Measurements from ENCODE around the gene CLEC16A.

The CLEC16A gene

GRCh38 chr16:11067266-11067665 lies 122.9 kb downstream of the CLEC16A start:
- DNase-seq = no peak

GRCh38 chr16:11067697-11068141 lies 123.4 kb downstream of the CLEC16A start:
- no peak for DNase-seq

GRCh38 chr16:11071829-11072228 lies 127.5 kb downstream of the CLEC16A start:
- DNase-seq = no peak

GRCh38 chr16:11072420-11073153 lies 128.2 kb downstream of the CLEC16A start:
- DNase-seq = no peak

GRCh38 chr16:11073407-11073999 lies 129.1 kb downstream of the CLEC16A start:
- DNase-seq = no peak

DNA sequence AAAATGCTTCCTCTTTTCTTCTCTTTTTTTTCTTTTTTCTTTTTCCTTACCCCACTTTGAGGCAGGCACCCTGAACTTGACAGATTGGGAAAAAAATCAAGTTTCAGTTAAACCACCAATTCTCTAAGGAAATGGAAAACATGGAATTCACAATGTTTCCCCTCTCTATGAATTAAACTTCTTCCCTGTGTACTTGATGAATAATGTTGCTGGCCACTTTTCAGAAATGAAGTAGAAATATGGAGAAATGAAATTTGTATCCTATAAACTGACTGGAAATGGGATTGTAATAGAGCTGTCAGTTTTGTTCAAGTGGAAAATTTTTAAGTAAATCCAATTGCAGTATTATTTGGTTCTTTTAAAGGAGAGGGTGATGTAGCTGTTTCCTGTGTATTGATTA lies 129.8 kb downstream of the CLEC16A start:
- no peak for DNase-seq

DNA sequence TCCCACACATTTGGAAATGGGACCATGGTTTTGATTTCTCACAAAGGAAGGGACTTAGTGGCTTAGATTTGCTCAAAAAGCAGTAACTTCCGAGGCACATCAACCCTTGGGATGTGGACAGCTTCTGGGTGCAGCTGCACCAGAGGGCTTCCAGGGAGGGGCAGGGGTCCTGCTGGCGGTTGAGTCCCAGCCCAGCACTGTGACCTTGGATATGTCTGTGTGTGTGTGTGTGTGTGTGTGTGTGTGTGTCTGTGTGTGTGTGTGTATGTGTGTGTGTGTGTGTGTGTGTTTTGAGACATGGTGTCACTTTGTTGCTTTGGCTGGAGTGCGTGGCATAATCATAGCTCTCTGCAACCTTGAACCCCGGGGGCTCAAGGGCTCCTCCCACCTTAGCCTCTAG lies 130.8 kb downstream of the CLEC16A start:
- DNase-seq = no peak

DNA sequence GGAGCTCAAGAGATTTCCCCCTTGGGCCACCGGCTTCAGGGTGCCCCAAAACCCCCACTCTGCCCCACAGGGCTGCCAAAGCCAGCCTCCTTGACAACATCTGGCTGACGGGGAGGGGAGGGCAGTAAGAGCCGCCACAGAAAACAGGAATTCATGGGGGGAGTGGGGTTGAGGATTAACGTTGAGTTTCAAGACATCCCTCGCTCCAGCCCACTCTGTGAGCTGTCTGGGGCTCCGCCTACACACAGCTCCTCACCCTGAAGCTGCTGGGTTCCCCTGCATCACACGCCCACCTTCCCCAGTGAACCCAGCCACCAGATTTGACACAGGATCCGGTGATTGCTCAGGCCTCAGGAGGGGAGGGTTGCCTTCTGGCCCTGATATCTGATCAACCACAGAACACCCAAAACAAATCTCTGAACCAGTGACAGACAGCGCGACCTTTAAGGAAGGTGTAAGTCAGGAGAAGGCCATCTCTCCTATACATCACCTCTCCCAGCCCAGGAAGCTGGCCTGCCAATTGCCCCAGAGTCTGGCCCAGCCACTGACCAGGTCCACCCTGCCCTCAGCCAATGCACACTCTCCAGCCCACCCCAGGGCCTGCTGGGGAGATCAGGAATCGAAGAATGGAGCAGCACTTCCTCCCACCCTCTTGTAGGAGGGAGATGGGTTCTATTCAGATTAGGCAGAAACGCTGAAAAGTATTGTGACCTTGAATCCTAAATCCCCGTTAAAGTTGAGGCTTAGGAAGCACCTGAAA lies 132.1 kb downstream of the CLEC16A start:
- DNase-seq = peak; percentile 78

DNA sequence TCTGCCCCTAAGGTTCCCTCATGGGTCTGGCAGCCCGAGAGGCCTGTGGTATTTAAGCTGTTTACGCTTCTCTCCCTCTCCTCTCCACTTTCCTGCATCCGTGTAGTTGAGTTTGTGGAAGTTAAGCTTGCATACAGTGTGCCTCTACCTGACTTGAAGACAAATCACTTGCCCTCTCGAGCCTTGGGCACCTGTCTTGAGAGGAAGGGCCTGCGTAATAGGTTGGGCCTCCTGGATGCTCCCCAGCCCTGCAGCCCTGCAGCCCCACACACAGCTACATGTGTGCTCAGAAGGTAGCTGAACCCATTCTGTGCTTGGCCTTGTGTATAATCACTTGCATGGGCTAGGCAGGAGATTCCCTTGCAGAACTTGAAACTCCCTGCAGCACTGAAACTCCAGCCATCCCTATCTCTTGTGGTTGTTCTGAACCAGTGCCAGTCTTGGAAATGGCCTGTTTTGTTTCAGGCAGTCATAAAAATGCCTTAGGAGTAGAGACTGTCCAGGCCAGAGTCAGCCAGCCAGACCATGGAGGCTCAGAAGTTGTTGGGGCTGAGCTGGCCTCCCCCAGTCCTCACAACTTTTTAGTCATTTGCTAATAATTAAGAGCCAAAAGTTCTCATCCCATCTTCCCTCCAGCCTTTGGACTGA lies 134.6 kb downstream of the CLEC16A start:
- DNase-seq = no peak

DNA sequence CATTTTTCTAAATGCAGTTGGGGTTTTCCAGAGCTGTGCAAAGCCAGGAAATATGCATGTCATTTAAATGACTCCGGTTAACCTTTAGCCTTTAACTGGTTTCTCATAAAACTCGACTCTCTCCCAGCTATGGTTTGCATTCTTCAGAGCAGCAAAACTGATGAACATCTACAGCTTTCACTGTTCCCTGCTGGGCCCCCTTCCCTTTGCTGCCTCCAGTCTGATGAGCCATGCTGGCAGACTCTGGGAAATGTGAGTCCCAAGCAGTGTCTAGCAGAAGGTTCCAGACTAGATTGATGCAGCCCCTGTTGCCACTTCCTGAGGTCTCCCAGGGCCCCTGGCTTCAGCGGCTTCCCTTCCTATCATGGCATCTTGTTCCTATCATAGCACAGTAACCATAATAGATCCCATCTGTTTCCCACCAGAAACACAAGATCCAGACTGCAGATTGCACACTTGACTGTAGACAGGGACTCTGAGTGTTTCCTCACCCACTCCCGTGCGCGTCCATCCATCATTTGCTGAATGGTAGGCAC lies 135.4 kb downstream of the CLEC16A start:
- DNase-seq = no peak

GRCh38 chr16:11080327-11080967 lies 136.1 kb downstream of the CLEC16A start:
- no peak for DNase-seq

- DNase-seq = no peak
These were observed 136.8 kb downstream of the CLEC16A start for GRCh38 chr16:11080999-11081630.

DNA sequence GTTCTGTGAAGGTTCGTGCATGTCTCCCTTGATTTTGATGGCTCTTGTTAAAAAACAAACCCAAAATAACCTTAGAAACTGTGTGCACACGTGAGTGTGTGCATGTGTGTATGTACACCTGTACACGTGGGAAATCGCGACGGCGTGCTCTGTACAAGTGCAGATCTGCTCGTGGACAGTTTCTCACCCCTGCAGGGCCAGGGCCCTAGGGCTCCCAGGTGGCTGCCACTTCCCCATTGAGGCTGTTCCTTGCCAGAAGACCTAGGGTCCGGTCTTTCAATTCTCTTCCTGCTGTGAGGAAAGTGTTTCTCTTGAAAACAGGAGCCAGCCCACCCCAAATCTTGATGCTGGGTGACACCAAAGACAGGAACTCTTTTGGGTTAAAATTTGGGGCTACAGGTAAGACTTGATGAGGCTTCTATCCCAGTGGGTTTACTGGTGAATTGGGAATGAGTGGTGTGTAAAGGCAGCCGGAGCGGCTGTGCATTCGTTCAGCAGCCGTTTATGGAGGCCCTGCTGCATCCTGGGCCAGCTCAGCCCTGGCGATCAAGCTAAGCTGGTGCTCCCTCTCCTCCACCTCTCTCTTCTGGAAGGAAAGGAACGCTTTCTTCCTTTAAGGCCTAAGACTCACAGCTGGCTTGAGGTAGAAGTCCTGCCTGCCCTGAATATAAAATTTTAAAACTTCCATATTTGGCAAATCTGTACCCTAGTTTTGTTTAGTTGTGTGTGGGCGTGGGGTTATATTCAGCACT lies 137.9 kb downstream of the CLEC16A start:
- DNase-seq = no peak

DNA sequence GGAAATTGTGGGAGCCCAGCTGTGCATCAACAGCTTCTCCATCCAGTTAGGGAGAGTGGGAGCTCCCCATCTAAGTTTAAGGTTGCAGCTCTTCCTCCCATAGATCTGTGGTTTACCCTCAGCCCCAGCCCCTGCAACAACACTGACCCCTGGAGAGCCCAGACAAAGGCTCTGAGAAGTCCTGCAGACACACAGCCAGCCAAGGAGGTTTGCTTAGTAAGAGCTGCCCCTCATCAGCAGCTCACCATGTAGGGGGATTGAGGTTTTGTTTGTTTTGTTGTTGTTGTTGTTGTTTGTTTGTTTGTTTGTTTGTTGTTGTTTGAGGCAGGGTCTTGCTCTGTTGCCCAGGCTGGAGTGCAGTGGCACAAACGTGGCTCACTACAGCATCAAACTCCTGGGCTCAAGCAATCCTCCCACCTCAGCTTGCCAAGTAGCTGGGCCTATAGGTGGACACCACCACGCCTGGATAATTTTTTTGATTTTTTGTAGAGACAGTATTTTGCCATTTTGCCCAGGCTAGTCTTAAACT lies 138.6 kb downstream of the CLEC16A start:
- no peak for DNase-seq

- DNase-seq = no peak
These were observed 140.1 kb downstream of the CLEC16A start for GRCh38 chr16:11084484-11084875.

- DNase-seq = no peak
These were observed 140.6 kb downstream of the CLEC16A start for GRCh38 chr16:11084876-11085485.

DNA sequence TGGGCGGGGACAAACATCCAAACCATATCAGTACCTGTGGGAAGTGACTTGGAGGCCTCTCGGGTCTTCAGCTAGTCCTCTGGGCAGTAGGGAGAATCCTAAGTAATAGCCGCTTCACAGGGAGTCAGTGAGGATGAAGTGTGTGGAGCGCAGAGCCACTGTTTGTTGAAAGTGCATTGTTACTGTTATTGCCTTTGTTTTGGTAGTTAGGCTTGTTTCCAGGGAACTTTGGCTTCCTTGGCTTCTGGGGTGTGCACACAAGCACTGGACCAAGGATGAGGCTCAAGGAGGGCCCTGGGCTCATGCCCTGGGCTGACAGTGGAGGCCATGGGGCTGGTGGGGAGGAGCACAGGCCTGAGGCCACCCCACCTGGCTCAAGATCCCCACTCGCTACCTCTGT lies 141.6 kb downstream of the CLEC16A start:
- no peak for DNase-seq

GRCh38 chr16:11087691-11088073 lies 143.3 kb downstream of the CLEC16A start:
- no peak for DNase-seq

- DNase-seq = peak; percentile 52
These were observed 143.8 kb downstream of the CLEC16A start for GRCh38 chr16:11088074-11088730.

DNA sequence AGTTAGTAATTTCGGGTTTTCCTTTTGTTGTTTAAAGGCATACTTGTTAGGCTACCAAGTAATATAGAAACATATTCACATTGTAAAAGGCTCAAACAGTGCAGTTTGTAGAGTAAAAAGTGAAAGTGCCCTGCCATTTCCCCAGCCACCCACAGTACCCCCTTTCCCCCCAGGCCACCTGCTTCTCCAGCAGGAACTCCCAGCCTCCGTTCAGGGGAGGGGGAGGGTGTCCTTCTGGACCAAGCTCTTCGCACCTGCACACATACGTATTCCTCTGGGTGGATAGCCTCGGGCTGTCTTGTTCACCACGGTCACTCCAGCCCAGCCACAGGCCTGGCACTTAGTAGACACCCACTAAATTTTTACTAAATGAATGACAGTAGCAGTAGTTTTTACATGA lies 144.5 kb downstream of the CLEC16A start:
- no peak for DNase-seq

Measured in activated CD4-positive, alpha-beta T cell treated with anti-CD3 and anti-CD28 coated beads, Interleukin-10, Interleukin-2, amounts not matched to agents 100 ng/mL and 50 ng/mL, durations not matched to agents 16 hours and 8 hours (primary cell).